CD4-positive, alpha-beta memory T cell (primary cell): ENCODE results near the gene CFAP161. TPM values are rescaled to one million over a fixed set of nuclear protein-coding genes. Genes with fewer than 3 reads are reported as not detected.

Experiments
- CTCF ChIA-PET: fragments of 350-600 bp; sonication (Branson Sonifier 250); formaldehyde crosslinking; loops from one replicate; lab custom pipeline; 2021; ENCODE audit warnings: inconsistent platforms; ENCODE audit not compliant: partially characterized antibody; lab: Charles Lee
- POLR2A ChIA-PET: fragments of 350-600 bp; sonication (Branson Sonifier 250); formaldehyde crosslinking; loops from one replicate; lab custom pipeline; 2021; ENCODE audit not compliant: partially characterized antibody; lab: Charles Lee
- DNase-seq, 5 donors: peaks; one replicate each; pipeline versions ENCODE4 v3.0.0 to v3.0.0-alpha.2; 2020 to 2022; ENCODE audit warnings: mixed read lengths in 1 of 5
- H3K27ac ChIP-seq: one replicate; pipeline ENCODE4 v1.7.0; 2013; ENCODE audit warnings: low read depth, low read length
- H3K27me3 ChIP-seq: 2 replicates; pipeline ENCODE4 v1.7.0; 2013; ENCODE audit warnings: mild to moderate bottlenecking, low read length, moderate library complexity; ENCODE audit not compliant: insufficient read depth
- H3K36me3 ChIP-seq: 2 replicates; pipeline ENCODE4 v1.7.0; 2013; ENCODE audit warnings: mild to moderate bottlenecking, low read length, moderate library complexity; ENCODE audit not compliant: insufficient read depth
- H3K4me1 ChIP-seq: 2 replicates; pipeline ENCODE4 v1.7.0; 2013; ENCODE audit warnings: mild to moderate bottlenecking, low read length, moderate library complexity; ENCODE audit not compliant: insufficient read depth
- H3K4me3 ChIP-seq, 2 donors: one replicate each; pipeline ENCODE4 v1.7.0; 2013; ENCODE audit warnings: low read length in 2 of 2, mild to moderate bottlenecking in 1 of 2
- H3K9me3 ChIP-seq, 2 donors: one replicate each; pipeline ENCODE4 v1.7.0; 2013; ENCODE audit warnings: low read length in 2 of 2, control low read depth in 1 of 2; ENCODE audit not compliant: control insufficient read depth in 1 of 2
- H3K27ac Mint-ChIP-seq, 7 donors: one replicate each; pipeline ENCODE4 v1.8.0; 2020 to 2021; ENCODE audit warnings: mixed read lengths in 7 of 7, mild to moderate bottlenecking in 6 of 7, inconsistent platforms in 3 of 7, moderate library complexity in 3 of 7
- H3K27me3 Mint-ChIP-seq, 2 donors: one replicate each; pipeline ENCODE4 v1.8.0; 2020 to 2021; ENCODE audit warnings: mixed read lengths in 2 of 2
- H3K36me3 Mint-ChIP-seq, 2 donors: one replicate each; pipeline ENCODE4 v1.8.0; 2020 to 2021; ENCODE audit warnings: mixed read lengths in 2 of 2, inconsistent platforms in 1 of 2, mild to moderate bottlenecking in 1 of 2
- H3K4me1 Mint-ChIP-seq, 4 donors: one replicate each; pipeline ENCODE4 v1.8.0; 2020 to 2021; ENCODE audit warnings: mixed read lengths in 4 of 4, mild to moderate bottlenecking in 1 of 4
- H3K4me3 Mint-ChIP-seq, 8 donors: one replicate each; pipeline ENCODE4 v1.8.0; 2020 to 2021; ENCODE audit warnings: mixed read lengths in 8 of 8, mild to moderate bottlenecking in 7 of 8, moderate library complexity in 6 of 8, inconsistent platforms in 3 of 8
- H3K9me3 Mint-ChIP-seq, 8 donors: one replicate each; pipeline ENCODE4 v1.8.0; 2020 to 2021; ENCODE audit warnings: mixed read lengths in 8 of 8, mild to moderate bottlenecking in 5 of 8, inconsistent platforms in 3 of 8, moderate library complexity in 1 of 8
- intact Hi-C: fragments of 100-400 bp; cut with micrococcal nuclease; formaldehyde crosslinking; loops from one replicate; pipeline ENCODE4 v1.15.1; 2023
- polyA plus RNA-seq, 2 donors: library from polyadenylated mRNA; unstranded; fragments of 300-500 nt; fragmentation: Illumina TruSeq; gene quantifications; one replicate each; pipeline ENCODE4 v1.2.3, GENCODE V29; 2021
- total RNA-seq, 2 experiments: library from RNA; stranded (reverse); gene quantifications; one replicate each; pipeline ENCODE4 v1.2.3, GENCODE V29; 2021

CFAP161 gene
- total and polyA plus RNA-seq, 4 experiments from 2014 or later = not detected

GRCh38 chr15:81091889-81092558, 42.0 kb upstream of the CFAP161 start:
- peaks cover 30 to 37% of the 10 kb centered on the region in 2 donors for H3K27me3 Mint-ChIP-seq
- intact Hi-C loops = no loop called here

GRCh38 chr15:81092559-81092902, 41.5 kb upstream of the CFAP161 start:
- H3K9me3 ChIP-seq = no peaks in the 10 kb centered on the region
- Mint-ChIP-seq H3K9me3 (no peaks in the 10 kb centered on the region), H3K4me3 (no peak overlapping the region), H3K27me3 (peaks cover 32 to 40% of the 10 kb centered on the region in 2 donors), H3K4me1 (no peaks in the 10 kb centered on the region), H3K27ac (no peak overlapping the region), H3K36me3 (no peaks in the 10 kb centered on the region)
- H3K27ac ChIP-seq = no peak overlapping the region
- CTCF ChIA-PET = interaction anchor here (1.5 kb wide), 1 partner anchor 124 kb away, joined by 3 read pairs; no protein-coding TSS in a partner anchor
- H3K27me3 ChIP-seq = peaks cover 11% of the 10 kb centered on the region
- H3K4me3 ChIP-seq = no peak overlapping the region
- intact Hi-C loops = no loop called here
- no peak for DNase-seq
- H3K4me1 ChIP-seq = no peaks in the 10 kb centered on the region
- POLR2A ChIA-PET = interaction anchor here (0.8 kb wide), 1 partner anchor 91 kb away, joined by 3 read pairs; no protein-coding TSS in a partner anchor
- no peaks in the 10 kb centered on the region for H3K36me3 ChIP-seq

More at GRCh38 chr15:81091889-81092558, 42.0 kb upstream of the CFAP161 start:
- Histone ChIP-seq H3K9me3 (no peaks in the 10 kb centered on the region), H3K4me3 (no peak overlapping the region), H3K27me3 (peaks cover 7% of the 10 kb centered on the region), H3K27ac (no peak overlapping the region), H3K36me3 (no peaks in the 10 kb centered on the region), H3K4me1 (no peaks in the 10 kb centered on the region)
- ChIA-PET POLR2A (interaction anchor here (0.8 kb wide), 1 partner anchor 91 kb away, joined by 3 read pairs; no protein-coding TSS in a partner anchor), CTCF (interaction anchor here (1.5 kb wide), 1 partner anchor 124 kb away, joined by 3 read pairs; no protein-coding TSS in a partner anchor)
- no peak overlapping the region for H3K4me3 Mint-ChIP-seq
- H3K36me3 Mint-ChIP-seq = no peaks in the 10 kb centered on the region
- no peak for DNase-seq
- no peak overlapping the region for H3K27ac Mint-ChIP-seq
- no peaks in the 10 kb centered on the region for H3K9me3 Mint-ChIP-seq
- no peaks in the 10 kb centered on the region for H3K4me1 Mint-ChIP-seq

- Mint-ChIP-seq H3K4me3 (no peak overlapping the region), H3K4me1 (peaks cover 0 to 9% (median 4%) of the 10 kb centered on the region in 4 donors), H3K27ac (no peak overlapping the region), H3K9me3 (no peaks in the 10 kb centered on the region), H3K27me3 (peaks cover 36 to 49% of the 10 kb centered on the region in 2 donors), H3K36me3 (no peaks in the 10 kb centered on the region)
- no peak overlapping the region for H3K27ac ChIP-seq
- CTCF ChIA-PET = no interaction called here
- no peaks in the 10 kb centered on the region for H3K36me3 ChIP-seq
- DNase-seq = no peak
- H3K4me1 ChIP-seq = peaks cover 5% of the 10 kb centered on the region
- POLR2A ChIA-PET = interaction anchor here (1.3 kb wide), 1 partner anchor 93 kb away, joined by 3 read pairs; the partner anchor contains the start of gene TLNRD1
- H3K9me3 ChIP-seq = no peaks in the 10 kb centered on the region
- H3K4me3 ChIP-seq = no peak overlapping the region
- intact Hi-C loops = no loop called here
- H3K27me3 ChIP-seq = peaks cover 18% of the 10 kb centered on the region
Observed at GRCh38 chr15:81093961-81094360, 40.1 kb upstream of the CFAP161 start.

- ChIA-PET CTCF (interaction anchor here (1.1 kb wide), 1 partner anchor 170 kb away, joined by 5 read pairs; no protein-coding TSS in a partner anchor), POLR2A (no interaction called here)
- Mint-ChIP-seq H3K27me3 (peaks cover 41 to 47% of the 10 kb centered on the region in 2 donors), H3K36me3 (no peaks in the 10 kb centered on the region), H3K9me3 (no peaks in the 10 kb centered on the region), H3K27ac (no peak overlapping the region), H3K4me1 (peaks cover 0 to 13% (median 5%) of the 10 kb centered on the region in 4 donors), H3K4me3 (no peak overlapping the region)
- intact Hi-C loops = no loop called here
- Histone ChIP-seq H3K27me3 (peaks cover 23% of the 10 kb centered on the region), H3K36me3 (no peaks in the 10 kb centered on the region), H3K9me3 (no peaks in the 10 kb centered on the region), H3K4me3 (no peak overlapping the region), H3K27ac (no peak overlapping the region), H3K4me1 (peaks cover 10% of the 10 kb centered on the region)
- DNase-seq = no peak
Observed at GRCh38 chr15:81095690-81096365, 38.2 kb upstream of the CFAP161 start.

GRCh38 chr15:81096398-81096797, 37.7 kb upstream of the CFAP161 start:
- peaks cover 10% of the 10 kb centered on the region for H3K4me1 ChIP-seq
- intact Hi-C loops = no loop called here
- DNase-seq = no peak
- Mint-ChIP-seq H3K9me3 (no peaks in the 10 kb centered on the region), H3K4me3 (no peak overlapping the region), H3K36me3 (no peaks in the 10 kb centered on the region), H3K4me1 (peaks cover 0 to 13% (median 5%) of the 10 kb centered on the region in 4 donors), H3K27me3 (peaks cover 43 to 47% of the 10 kb centered on the region in 2 donors), H3K27ac (no peak overlapping the region)
- POLR2A ChIA-PET = no interaction called here
- H3K36me3 ChIP-seq = no peaks in the 10 kb centered on the region
- no peak overlapping the region for H3K27ac ChIP-seq
- H3K4me3 ChIP-seq = no peak overlapping the region
- H3K27me3 ChIP-seq = peaks cover 23% of the 10 kb centered on the region
- no peaks in the 10 kb centered on the region for H3K9me3 ChIP-seq
- CTCF ChIA-PET = no interaction called here

- ChIA-PET CTCF (interaction anchor here (0.7 kb wide), 1 partner anchor 11 kb away, joined by 3 read pairs; no protein-coding TSS in a partner anchor), POLR2A (no interaction called here)
- intact Hi-C loops = no loop called here
- Histone ChIP-seq H3K27ac (no peak overlapping the region), H3K4me3 (no peak overlapping the region), H3K27me3 (peaks cover 23% of the 10 kb centered on the region), H3K36me3 (no peaks in the 10 kb centered on the region), H3K4me1 (peaks cover 10% of the 10 kb centered on the region), H3K9me3 (no peaks in the 10 kb centered on the region)
- H3K27ac Mint-ChIP-seq = no peak overlapping the region
- no peak for DNase-seq
- H3K4me3 Mint-ChIP-seq = no peak overlapping the region
- H3K9me3 Mint-ChIP-seq = no peaks in the 10 kb centered on the region
- no peaks in the 10 kb centered on the region for H3K36me3 Mint-ChIP-seq
- peaks cover 0 to 13% (median 5%) of the 10 kb centered on the region in 4 donors for H3K4me1 Mint-ChIP-seq
- peaks cover 40 to 44% of the 10 kb centered on the region in 2 donors for H3K27me3 Mint-ChIP-seq
Observed at GRCh38 chr15:81097116-81097889, 36.8 kb upstream of the CFAP161 start.
